Mononuclear cell (primary cell): ENCODE results near the gene ASMTL. TPM values are rescaled to one million over a fixed set of nuclear protein-coding genes. Genes with fewer than 3 reads are reported as not detected.
"Not testable (repeated sequence)": the region's sequence is repeated elsewhere in the genome, so short reads cannot be mapped to it uniquely, and the experiment has no call there.

Experiments
- H3K27me3 ChIP-seq: 2 replicates; pipeline ENCODE4 v1.6.0; 2011; ENCODE audit warnings: low read length, control low read depth; ENCODE audit not compliant: insufficient read depth
- H3K4me1 ChIP-seq: 2 replicates; pipeline ENCODE4 v1.5.1; 2011; ENCODE audit warnings: mild to moderate bottlenecking, low read length, control low read depth; ENCODE audit not compliant: insufficient read depth
- H3K4me3 ChIP-seq: 2 replicates; pipeline ENCODE4 v1.5.1; 2011; ENCODE audit warnings: mild to moderate bottlenecking, low read length, moderate library complexity
- H3K9me3 ChIP-seq: 2 replicates; pipeline ENCODE4 v1.5.1; 2011; ENCODE audit warnings: low read depth, mild to moderate bottlenecking, control low read depth, low read length
- total RNA-seq: library from RNA; depleted of rRNA; stranded (reverse); fragments of >200 nt; gene quantifications from one replicate; pipeline ENCODE4 v1.2.3, GENCODE V29; 2012

The ASMTL gene
- total RNA-seq, 1 donor, result 12.7 TPM

DNA sequence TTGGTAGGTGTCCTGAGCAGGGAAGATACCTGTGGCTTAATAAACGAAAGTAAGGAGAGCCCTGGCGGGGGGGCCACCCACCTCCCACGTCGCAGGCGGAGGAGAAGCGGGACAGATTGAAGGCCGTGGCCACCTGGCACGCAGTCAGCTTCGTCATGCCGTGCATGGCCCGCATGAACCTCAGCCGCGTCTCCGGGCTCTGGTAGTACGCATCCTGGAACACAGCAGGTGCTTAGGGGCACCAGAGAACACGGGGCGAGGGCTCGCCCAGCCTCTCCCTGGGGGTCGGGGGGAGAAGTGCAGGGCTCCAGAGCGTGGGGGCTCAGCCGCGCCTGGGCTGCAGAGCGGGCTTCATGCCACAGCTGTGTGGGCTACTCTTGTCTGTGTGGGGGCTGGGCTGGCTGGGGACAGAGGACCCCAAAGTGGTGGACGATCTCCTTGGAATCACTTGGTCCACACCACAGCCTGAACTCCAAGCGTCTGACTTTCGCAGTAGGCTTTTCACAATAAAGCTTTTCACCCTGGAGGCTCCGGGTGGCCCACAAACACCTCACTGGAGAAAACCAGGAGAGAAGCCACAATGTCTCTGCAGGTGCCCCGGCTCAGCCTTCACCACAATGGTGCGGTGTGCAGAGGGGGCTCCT is 33.7 kb downstream of the ASMTL start:
- H3K9me3 ChIP-seq, result no peaks in the 10 kb centered on the region
- no peak overlapping the region for H3K4me3 ChIP-seq
- H3K27me3 ChIP-seq, result no peaks in the 10 kb centered on the region
- no peaks in the 10 kb centered on the region for H3K4me1 ChIP-seq

DNA sequence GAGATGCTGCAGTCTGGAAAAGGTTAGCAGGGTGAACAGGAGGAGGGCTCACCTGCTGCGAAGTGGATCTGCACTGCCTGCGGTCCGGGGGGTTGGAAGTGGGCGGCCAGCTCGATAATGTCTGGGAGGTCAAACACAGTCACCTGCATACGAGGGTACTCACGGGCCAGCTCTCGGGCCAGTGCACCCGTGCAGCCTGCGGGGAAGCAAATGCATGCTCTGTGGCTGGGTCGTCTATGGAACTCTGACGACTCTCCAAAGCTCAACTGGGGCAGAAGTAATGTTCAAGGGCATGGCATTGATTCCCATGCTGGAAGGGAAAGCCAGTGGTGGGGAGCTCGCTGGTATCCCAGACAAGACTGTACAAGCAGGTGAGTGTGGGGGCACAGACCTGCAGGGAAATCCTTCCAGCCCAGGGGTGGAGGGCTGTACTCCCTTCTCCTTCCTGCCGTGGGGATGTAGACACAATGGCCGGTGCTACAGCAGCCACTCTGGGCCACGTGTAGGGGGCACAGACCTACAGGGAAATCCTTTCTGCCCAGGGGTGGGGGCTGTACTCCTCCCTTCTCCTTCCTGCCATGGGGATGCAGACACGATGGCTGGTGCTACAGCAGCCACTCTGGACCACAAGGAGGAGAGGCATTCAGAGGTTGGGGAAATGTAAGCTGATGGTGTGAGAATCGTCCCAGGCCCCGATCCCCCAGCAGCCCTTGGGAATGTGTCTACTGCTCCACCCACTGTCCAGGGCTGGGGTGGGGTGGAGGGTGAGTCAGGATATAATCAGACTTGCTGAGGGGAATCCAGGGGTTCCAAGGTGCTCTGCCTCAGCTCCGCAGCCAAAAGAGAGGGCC is 34.6 kb downstream of the ASMTL start:
- Histone ChIP-seq H3K9me3 (no peaks in the 10 kb centered on the region), H3K4me1 (no peaks in the 10 kb centered on the region), H3K27me3 (no peaks in the 10 kb centered on the region), H3K4me3 (no peak overlapping the region)

GRCh38 chrX:1416965-1417760 is 35.5 kb downstream of the ASMTL start:
- H3K27me3 ChIP-seq, result no peaks in the 10 kb centered on the region
- no peaks in the 10 kb centered on the region for H3K9me3 ChIP-seq
- H3K4me1 ChIP-seq, result no peaks in the 10 kb centered on the region
- no peak overlapping the region for H3K4me3 ChIP-seq

- Histone ChIP-seq H3K4me3 (no peak overlapping the region), H3K4me1 (no peaks in the 10 kb centered on the region), H3K27me3 (no peaks in the 10 kb centered on the region), H3K9me3 (no peaks in the 10 kb centered on the region)
Measured at GRCh38 chrX:1416327-1416784, 36.4 kb downstream of the ASMTL start.

GRCh38 chrX:1412551-1413161 is 40.1 kb downstream of the ASMTL start:
- Histone ChIP-seq H3K27me3 (no peaks in the 10 kb centered on the region), H3K9me3 (no peaks in the 10 kb centered on the region), H3K4me3 (no peak overlapping the region), H3K4me1 (no peaks in the 10 kb centered on the region)

- H3K4me3 ChIP-seq, result no peak overlapping the region
- no peaks in the 10 kb centered on the region for H3K27me3 ChIP-seq
- no peaks in the 10 kb centered on the region for H3K4me1 ChIP-seq
- no peaks in the 10 kb centered on the region for H3K9me3 ChIP-seq
Measured at GRCh38 chrX:1411326-1411725, 41.4 kb downstream of the ASMTL start.

DNA sequence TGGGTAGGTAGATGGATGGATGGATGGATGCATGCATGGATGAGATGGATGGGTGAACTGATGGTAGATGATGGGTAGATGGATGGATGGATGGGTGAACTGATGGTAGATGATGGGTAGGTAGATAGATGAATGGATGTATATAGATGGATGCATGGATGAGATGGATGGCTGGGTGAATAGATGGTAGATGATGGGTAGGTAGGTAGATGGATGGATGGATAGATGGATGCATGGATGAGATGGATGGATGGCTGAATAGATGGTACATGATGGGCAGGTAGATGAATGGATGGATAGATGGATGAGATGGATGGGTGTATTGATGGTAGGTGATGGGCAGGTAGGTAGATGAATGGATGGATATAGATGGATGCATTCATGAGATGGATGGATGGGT is 45.7 kb downstream of the ASMTL start:
- Histone ChIP-seq H3K9me3 (no peaks in the 10 kb centered on the region), H3K4me1 (no peaks in the 10 kb centered on the region), H3K4me3 (no peak overlapping the region), H3K27me3 (no peaks in the 10 kb centered on the region)

DNA sequence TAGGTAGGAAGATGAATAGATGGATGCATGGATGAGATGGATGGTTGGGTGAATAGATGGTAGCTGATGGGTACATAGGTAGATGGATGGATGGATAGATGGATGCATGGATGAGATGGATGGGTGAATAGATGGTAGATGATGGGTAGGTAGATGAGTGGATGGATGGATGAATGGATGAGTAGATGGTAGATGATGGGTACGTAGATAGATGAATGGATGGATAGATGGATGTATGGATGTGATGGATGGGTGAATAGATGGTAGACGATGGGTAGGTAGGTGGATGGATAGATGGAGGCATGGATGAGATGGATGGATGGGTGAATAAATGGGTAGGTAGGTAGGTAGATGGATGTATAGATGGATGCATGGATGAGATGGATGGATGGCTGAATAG is 46.9 kb downstream of the ASMTL start:
- H3K4me1 ChIP-seq, H3K4me3 ChIP-seq, H3K27me3 ChIP-seq, H3K9me3 ChIP-seq: not testable (repeated sequence)

DNA sequence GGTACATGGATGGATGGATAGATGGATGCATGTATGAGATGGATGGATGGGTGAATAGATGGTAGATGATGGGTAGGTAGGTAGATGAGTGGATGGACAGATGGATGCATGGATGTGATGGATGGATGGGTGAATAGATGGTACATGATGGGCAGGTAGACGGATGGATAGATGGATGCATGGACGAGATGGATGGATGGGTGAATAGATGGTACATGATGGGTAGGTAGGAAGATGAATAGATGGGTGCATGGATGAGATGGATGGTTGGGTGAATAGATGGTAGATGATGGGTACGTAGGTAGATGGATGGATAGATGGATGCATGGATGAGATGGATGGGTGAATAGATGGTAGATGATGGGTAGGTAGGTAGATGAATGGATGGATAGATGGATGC is 48.8 kb downstream of the ASMTL start:
- H3K4me3 ChIP-seq, H3K4me1 ChIP-seq, H3K9me3 ChIP-seq, H3K27me3 ChIP-seq: not testable (repeated sequence)

GRCh38 chrX:1403228-1403627 is 49.5 kb downstream of the ASMTL start:
- Histone ChIP-seq H3K9me3 (no peaks in the 10 kb centered on the region), H3K4me3 (no peak overlapping the region), H3K27me3 (no peaks in the 10 kb centered on the region), H3K4me1 (no peaks in the 10 kb centered on the region)

GRCh38 chrX:1401611-1402430 is 50.9 kb downstream of the ASMTL start:
- Histone ChIP-seq H3K4me3 (no peak overlapping the region), H3K4me1 (no peaks in the 10 kb centered on the region), H3K27me3 (no peaks in the 10 kb centered on the region), H3K9me3 (no peaks in the 10 kb centered on the region)

DNA sequence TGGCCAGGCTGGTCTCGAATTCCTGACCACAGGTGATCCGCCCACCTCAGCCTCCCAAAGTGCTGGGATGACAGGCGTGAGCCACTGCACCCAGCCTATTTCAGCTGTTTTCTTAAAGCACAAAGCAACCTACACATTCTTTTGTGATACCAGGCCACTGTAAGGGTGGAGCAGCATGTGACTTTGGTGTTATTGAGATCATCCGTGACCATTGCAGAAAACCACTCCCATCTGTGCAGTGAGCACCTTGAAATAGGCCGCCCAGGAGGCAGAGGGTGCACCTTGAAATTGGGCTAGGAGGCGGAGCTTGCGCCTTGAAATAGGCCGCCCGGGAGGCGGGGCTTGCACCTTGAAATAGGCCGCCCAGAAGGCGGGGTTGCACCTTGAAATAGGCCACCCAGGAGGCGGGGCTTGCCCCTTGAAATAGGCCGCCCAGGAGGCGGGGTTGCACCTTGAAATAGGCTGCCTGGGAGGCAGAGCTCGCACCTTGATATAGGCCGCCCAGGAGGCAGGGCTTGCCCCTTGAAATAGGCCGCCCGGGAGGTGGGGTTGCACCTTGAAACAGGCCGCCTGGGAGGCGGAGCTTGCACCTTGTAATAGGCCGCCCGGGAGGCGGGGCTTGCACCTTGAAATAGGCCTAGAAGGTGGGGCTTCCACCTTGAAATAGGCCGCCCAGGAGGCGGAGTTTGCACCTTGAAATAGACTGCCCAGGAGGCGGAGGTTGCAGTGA is 51.8 kb downstream of the ASMTL start:
- Histone ChIP-seq H3K9me3 (no peaks in the 10 kb centered on the region), H3K4me1 (no peaks in the 10 kb centered on the region), H3K4me3 (no peak overlapping the region), H3K27me3 (no peaks in the 10 kb centered on the region)

DNA sequence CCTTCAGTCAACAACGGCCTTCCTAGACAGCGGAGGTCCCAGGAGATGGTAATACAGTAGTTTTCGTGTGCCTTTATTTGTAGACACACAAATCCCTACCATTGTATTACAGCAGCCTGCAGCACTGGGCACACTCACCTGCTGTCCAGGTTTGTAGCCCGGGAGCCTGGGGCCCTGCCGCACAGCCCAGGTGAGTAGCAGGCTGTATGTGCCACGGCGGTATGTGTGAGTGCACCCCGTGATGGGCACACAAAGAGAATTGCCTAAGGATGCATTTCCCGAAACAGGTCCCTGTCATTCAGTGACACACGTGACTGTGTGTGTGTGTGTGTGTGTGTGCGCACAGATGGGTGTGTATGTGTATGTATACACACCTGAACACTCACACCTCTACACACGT is 52.7 kb downstream of the ASMTL start:
- no peaks in the 10 kb centered on the region for H3K27me3 ChIP-seq
- no peaks in the 10 kb centered on the region for H3K4me1 ChIP-seq
- H3K4me3 ChIP-seq, result no peak overlapping the region
- no peaks in the 10 kb centered on the region for H3K9me3 ChIP-seq
